SKM-1 (cell line): ENCODE measurements around the gene ORAI2.
"Not testable (repeated sequence)": the region's sequence is repeated elsewhere in the genome, so short reads cannot be mapped to it uniquely, and the experiment has no call there.

Experiments used
- DNase-seq: peaks from one replicate; lab custom pipeline; 2025; ENCODE audit not compliant: unreplicated experiment; lab: John Stamatoyannopoulos, UW

Gene ORAI2

DNA sequence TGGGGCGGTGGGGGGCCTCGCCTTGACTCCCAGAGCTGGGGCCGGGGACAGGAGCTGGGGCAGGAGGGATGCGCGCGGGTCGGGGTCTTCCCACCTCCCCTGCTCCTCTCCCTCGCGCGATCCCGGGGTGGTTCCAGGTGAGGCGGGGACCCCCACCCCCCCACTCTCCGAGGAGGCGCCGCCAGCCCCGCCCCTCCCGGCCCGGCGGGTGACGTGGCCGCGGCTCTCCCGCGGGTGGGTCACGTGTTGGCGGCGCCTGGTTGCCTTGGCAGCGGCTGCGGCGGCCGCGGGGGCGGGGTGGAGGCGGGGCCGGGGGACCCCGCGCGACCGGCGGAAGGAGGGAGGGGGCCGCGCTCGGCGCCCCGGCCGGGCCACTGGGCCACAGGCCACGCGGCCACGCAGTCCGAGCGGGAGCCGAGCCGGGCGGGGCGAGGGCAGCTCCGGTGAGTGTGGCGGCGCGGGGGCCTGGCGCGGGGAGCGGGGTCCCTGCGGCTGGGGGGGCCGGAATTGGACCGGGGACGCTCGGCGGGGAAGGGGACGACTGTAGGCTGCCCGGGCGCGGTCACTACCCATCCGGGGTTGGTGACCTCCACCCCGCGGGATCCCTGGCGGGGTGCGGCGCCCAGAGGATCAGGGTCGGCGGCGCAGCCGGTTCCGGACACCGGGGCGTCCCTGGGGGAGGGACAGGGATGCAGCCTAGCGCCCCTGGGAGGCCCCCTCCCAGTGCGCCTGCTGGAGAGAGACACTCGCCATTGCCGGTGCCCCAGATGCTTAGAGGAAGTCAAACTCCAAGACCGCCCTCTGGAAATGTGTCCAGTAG lies at the start of gene ORAI2:
ORAI2 (plus strand) TSS at position 357 of the 820 bp plus-strand sequence. CDS start 5,382 bp downstream, outside the sequence.
- DNase-seq, result peak; percentile 40

DNA sequence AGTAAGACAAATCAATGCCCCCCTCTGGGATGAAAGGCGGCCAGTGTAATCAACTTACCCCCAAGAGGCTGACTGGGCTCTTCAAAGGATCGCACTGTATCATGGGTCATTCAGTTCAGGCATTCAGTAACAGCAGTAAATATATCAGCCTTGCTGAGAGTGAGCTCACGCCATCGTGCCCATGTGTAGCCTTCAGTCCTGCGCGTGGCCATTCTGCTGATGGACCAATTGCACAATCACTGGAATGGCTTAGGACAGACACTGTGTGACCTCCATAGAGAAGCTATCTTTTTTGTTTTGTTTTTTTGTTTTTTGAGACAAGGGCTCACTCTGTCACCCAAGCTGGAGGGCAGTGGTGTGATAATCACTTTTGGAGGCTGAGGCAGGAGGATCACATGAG lies 46.3 kb upstream of the ORAI2 start:
- no peak for DNase-seq

DNA sequence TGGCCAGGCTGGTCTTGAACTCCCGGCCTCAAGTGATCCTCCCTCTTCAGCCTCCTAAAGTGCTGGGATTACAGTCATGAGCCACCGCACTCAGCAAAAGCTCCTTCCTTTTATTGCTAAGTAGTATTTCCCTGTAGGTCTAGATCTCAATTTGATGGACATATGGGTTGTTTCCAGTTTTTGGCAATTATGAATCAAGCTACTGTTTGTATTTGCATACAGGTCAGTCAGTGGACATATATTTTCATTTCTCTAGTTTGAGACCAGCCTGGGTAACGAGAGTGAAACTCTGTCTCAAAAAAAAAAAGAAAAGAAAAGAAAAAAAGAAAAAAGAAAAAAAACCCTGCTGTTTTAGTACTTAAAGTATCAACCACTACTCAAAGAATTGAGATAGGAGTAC lies 43.6 kb upstream of the ORAI2 start:
- DNase-seq, result no peak

DNA sequence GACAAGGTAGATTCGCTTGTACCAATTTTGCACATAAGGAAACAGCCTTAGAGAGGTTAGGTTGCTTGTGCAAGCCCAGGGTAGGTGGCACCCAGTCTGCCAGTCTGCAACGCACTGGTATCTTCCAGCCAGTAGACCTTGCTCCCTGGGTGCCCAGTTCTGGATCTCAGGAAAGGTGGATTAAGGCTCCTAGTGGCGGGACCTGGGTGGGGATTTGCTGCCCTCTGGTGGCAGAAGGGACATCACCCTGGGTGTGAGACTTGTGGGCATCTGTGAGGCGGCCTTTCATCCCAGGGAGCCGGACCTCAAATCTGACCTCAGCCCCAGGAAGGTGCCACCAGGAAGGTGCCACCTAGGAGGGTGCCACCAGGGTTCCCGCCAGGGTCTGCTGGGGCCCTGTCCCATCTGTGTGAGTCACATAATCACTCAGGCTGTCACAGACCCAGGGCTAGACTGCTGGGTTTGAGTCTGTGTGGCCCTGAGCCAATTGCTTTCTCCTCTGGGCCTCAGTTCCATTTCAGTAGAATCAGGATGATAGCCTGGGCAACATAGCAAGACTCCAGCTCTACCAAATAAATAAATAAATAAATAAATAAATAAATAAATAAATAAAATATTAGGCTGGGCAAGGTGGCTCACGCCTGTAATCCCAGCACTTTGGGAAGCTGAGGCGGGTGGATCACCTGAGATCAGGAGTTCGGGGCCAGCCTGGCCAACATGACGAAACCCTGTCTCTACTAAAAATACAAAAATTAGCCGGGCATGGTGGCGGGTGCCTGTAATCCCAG lies 42.5 kb upstream of the ORAI2 start:
- peak; percentile 38 for DNase-seq

DNA sequence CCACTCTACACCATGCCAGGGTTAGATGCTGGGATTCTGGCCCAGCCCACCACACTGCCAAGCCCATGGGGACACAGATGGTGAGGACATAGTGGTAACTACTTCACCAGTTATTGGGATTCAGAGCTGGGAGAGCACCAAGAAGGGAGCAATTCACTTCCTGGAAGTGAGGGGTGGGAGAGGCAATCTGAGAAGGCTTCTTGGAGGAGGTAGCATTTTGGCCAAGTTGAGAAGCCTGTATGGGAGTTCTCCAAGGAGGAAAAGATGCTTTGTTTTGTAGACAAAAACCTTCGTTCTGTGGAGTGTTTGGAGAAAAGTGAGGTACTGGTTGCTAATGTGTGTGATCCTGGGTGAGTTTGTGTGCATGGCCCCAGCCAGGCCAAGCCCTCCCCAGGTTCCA lies 41.0 kb upstream of the ORAI2 start:
- DNase-seq, result no peak

DNA sequence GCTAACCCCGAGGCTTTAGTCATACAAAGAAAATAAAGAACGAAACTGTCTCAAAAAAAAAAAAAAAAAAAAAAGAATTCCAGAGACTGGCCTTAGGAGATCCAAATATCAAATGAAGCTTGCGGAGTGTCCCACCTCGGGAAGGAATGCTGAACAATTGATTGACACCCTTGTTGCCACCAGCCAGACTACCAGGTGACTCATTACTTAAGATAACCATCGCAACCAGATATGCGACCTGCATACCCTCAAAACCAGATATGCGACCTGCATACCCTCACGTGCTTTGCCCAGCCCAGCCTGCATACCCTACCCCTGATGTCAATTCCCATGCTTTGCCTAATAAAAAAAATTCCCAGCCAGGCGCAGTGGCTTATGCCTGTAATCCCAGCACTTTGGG lies 39.9 kb upstream of the ORAI2 start:
- no peak for DNase-seq

DNA sequence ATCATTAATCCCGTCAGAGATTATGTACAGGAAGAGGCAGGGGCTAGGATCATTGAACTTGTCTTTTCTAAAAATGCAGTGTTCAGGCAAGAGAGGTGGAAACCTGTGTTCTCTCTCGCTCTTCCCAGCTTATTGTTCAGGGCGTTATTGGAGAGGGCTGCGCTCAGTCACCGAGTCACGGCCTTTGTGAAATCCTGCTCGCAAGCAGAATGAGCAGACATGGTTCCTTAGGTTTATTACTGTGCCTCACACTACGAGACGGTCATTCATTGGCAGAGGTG lies 37.8 kb upstream of the ORAI2 start:
- DNase-seq, result no peak

DNA sequence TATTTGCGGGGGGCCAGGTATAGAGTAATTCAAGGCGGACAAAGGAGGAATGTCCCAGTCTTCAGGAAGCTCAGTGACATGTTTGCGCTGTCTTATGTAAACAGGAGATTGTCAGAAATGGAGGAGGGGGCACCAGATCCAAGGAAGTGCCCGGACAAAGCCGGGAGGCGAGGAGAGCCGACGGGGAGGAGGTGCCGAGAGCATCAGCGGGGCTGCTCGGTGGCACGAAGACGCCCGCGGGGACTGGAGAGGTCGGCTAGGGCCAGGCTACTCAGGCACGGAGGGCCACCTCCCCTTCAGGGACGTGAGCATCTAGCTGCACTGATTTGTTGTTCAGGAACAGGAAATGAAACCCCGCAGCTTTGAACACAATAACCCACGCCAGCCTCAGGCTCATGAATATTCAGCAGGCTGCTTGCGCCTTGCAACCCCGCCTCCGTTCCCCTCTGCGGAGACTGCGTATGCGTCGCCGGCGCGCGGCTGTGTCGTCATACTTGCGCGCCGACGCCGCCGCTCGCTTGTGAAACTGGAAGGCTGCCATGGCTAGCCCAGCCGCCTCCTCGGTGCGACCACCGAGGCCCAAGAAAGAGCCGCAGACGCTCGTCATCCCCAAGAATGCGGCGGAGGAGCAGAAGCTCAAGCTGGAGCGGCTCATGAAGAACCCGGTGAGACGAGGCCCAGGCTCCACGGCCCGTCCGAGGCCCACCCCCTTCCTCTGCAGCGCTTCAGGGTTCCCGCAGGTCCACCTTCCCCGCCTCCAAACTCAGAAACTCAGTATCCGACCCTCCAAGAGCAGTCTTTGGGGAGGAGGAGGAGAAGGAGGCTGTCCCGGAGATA lies 37.3 kb upstream of the ORAI2 start, which contains the start of gene PRKRIP1:
PRKRIP1 (plus strand) TSS at position 491 of the 837 bp plus-strand sequence; CDS start at position 540, 49 bp downstream.
- DNase-seq, result peak; percentile 37

DNA sequence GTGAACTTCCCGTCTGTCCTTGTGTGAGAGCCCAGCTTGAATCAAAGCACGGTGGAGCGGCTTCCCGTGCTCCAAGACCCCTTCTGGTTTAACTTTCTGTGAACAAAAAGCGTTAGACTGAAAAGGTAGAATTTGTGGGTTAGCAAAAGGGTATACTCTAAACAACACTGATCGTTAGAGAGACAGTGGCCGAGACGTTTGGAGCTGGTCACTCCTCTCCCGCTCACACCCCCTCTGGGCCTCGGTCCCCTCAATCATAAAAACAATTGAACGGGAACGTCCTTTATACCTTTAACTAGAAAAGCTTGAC lies 36.7 kb upstream of the ORAI2 start:
- no peak for DNase-seq

DNA sequence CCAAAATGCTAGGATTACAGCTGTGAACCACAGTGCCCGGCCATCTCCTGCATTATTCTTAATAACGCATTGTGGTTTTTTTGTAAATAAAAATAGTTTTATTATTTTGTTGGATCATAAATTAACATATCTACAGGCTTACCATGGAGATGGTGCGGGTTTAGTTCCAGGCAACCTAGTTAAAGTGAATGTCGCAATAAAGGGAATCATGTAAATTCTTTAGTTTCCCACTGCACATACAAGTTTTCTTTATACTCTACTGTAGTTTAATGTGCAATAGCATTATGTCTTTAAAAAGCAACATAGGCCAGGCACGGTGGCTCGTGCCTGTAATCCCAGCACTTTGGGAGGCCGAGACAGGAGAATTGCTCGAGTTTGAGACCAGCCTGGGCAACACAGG lies 34.8 kb upstream of the ORAI2 start:
- DNase-seq, result no peak

DNA sequence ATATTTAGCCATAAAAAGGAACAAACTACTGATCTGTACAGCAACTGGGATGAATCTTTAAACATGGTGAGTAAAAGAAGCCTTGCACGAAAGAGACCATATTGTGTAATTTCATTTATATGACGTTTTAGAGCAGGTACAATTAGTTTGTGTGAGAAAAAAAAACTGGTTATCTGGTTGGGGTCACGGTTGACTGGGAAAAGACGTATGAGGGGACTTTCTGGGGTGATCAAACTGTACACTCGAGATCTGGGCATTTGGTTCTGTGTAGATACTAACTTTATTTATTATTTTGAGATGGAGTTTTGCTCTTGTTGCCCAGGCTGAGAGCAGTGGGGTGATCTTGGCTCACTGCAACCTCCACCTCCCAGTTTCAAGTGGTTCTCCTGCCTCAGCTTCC lies 33.0 kb upstream of the ORAI2 start:
- DNase-seq, result no peak

DNA sequence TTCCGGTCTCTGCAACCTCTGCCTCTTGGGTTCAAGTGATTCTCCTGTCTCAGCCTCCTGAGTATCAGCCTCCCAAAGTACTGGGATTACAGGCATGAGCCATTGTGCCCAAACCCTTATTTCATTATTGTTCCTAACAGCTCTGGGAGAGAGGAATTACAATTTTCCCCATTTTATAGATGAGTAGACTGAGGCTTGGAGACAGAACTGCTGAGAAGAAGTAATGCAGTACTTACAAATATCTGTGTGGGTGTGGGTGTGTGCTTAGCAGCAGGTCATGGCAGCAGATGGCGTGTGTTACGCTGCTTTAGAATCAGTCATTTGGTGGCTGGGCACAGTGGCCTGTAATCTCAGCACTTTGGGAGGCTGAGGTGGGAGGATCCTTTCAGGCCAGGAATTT lies 29.8 kb upstream of the ORAI2 start:
- DNase-seq, result no peak

DNA sequence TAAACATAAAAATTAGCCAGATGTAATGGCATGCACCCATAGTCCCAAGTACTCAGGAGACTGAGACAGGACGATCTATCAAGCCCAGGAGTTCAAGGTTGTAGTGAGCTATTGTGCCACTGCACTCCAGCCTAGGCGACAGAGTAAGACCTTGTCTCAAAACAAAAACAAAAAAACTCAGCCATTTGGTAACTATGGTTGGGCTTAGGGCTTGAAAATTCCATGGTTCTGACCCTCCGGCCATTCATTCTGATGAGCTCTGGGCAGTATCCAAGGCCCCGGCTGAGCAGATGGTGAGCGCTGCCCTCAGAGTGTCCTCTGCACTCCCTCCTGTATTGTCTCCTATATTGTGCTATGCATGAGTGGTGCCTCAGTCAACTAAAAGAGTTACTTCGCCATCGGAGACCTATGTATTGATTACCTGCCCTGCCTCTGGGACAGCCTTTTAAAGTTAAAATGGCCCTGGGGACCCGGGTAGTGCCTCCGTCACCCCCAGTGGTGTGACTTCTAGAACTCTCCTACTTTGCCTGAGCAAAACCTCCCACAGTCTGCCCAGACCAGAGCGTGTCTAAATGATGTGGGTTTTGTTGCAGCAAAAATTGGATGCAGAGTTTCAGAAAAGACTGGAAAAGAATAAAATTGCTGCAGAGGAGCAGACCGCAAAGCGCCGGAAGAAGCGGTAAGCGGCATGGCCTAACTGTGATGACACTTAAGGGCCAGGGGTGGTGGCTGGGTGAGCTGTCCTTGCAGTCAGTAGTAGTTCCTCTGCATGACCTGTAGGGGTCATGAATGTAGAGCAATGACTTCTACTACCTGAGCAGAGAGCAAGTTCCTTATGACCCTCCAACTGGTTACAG lies 29.1 kb upstream of the ORAI2 start:
- DNase-seq, result peak; percentile 91

DNA sequence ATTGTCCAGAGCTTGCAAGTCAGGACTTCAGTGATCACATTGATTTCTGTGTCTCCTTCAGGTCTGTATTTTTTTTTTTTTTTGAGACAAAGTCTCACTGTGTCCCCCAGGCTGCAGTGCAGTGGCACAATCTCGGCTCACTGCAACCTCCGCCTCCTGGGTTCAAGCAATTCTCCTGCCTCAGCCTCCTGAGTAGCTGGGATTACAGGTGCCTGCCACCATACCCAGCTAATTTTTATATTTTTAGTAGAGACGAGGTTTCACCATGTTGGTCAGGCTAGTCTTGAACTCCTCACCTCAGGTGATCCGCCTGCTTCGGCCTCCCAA lies 28.6 kb upstream of the ORAI2 start:
- DNase-seq, result not testable (repeated sequence)

DNA sequence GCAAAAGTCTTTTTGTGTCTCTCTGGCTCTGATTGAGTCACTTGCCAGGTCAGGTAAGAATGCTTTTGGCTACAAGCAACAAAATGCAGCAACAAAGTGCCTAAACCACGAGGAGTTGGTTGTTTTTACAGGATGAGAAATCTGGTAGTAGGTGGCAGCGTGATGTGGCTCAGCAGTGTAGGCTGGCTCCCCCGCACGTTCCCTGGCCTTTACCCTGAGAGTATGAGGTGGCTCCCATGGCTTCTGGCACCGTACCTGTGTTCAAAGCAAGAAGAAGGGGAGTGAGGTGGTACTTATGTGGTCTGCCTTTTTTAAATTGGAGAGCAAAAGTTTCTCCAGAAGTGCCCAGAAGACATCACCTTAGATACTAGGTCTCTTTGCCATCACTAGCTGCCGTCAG lies 25.5 kb upstream of the ORAI2 start:
- DNase-seq, result no peak

DNA sequence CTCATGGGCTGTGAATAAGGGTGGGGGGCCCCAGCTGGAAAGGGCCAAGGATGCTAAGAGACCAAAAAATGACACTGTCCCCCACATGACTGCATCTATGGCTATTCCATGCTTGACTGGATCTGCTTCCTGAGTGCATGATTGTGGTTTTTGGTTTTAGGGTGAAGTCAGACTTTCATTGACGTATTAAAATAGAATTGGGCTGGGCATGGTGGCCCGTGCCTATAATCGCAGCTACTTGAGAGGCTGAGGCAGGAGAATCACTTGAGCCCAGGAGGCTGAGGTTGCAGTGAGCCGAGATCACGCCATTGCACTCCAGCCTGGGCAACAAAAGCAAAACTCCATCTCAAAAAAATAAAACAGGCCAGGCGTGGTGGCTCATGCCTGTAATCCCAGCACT lies 24.8 kb upstream of the ORAI2 start:
- DNase-seq, result not testable (repeated sequence)

DNA sequence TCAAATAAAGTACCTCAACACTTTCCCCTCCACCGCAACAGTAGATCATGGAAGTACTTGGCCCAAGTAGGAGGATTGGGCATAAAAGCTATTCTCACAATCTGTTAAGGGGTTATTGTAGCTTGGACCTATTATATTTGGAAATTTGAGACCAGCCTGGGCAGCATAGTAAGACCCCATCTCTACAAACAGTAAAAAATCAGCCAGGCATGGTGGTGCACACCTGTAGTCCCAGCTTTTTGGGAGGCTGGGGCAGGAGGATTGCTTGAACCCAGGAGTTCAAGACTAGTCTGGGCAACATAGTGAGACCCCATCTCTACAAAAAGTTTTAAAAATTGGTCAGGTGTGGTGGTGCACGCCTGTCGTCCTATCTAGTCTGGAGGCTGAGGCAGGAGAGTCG lies 24.0 kb upstream of the ORAI2 start:
- DNase-seq, result no peak

DNA sequence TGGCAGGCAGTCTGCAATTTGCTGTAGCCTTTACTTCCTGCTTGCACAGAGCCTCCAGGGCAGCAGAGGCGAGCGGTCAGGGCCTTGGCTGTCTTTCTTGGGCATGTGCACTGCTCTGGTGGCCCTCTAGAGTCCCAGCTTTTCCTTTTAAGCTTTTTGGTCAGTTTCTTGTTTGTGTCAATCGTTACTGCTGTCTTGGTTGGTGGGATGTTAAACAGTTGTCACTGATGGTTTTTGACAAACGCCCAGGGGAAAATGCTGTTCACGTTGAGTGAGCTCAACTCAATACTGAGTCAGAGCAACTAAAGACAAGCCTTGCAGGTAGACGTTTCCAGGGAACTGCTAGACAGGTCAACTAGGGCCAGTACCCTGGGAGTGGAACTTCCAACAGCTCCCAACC lies 23.3 kb upstream of the ORAI2 start:
- DNase-seq, result no peak

DNA sequence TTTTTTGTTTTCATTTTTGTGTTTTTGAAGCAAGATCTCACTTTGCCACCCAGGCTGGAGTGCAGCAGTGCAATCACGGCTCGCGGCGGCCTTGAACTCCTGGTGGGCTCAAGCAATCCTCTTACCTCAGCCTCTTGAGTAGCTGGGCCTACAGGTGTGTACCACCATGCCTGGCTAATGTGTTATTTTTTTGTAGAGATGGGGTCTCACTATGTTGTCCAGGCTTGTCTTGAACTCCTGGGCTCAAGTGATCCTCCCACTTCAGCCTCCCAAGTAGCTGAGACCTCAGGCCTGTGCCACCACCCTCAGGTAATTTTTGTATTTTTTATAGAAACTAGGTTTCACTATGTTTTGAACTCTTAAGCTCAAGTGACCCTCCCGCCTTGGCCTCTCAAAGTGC lies 22.5 kb upstream of the ORAI2 start:
- DNase-seq, result no peak

DNA sequence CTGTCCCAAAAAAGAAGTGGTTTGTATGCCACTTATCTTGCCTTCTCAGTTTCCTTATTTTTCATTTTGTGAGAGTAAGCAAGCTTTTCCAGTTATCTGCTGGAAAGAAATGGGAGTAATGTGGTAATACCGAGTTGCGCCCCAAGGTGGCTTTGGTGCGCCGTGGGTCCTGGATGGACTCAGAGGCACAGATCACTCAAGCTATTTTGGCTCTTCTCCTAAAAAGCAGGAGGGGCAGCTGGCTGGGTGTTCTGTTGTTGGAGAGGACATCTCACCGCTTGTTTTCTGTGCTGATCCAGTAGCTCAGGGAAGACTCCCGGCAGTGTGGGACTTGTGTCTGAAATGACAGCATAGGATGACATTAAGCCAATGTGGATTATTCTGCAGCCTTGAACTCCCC lies 20.8 kb upstream of the ORAI2 start:
- DNase-seq, result no peak

DNA sequence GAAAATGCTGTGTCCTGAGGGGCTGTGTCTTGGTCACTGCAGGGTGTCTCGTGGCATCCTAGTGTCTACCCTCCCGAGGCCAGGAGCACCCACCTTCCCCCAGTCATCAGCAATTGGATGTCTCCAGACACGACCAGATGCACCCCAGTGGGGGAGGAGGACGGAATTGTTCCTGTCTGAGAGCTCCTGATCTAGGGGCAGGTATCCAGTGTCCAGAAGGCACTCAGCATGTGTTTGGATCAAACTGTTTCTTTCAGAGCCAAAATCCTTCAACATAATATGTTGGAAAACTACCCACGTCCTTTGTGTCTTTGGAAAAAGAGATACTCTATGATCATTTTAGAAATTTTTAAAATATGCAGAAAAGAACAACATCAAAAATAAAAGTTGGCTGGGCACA lies 20.3 kb upstream of the ORAI2 start:
- DNase-seq, result no peak
